ENCODE data around the gene FGA. TPM values are rescaled to one million over a fixed set of nuclear protein-coding genes. Genes with fewer than 3 reads are reported as not detected.

FGA gene
- total and polyA plus RNA-seq, 9 of the 15 experiments (the other 6 are each of a cell fraction or from before 2014, with no cell fraction given) = 0.04 to 2.5 (median 0.07) TPM; not detected in 5

GRCh38 chr4:154560824-154561231, 29.7 kb downstream of the FGA start:
- Histone ChIP-seq H3K9ac (ENCODE audit: insufficient read depth in 1 of 2, low read depth in 2 of 2, low read length in 2 of 2) (no peak overlapping the region), H4K20me1 (replicated peaks; ENCODE audit: control insufficient read depth, insufficient read depth, low read length) (no peaks in the 10 kb centered on the region), H3K4me2 (ENCODE audit: insufficient read depth, low read length) (no peak overlapping the region), H3K79me2 (ENCODE audit: control insufficient read depth, insufficient read depth, low read length) (no peaks in the 10 kb centered on the region), H3K27ac (ENCODE audit: extremely low read depth, low read depth, low read length) (no peak overlapping the region), H3K4me1 (replicated peaks in 1 of 2; ENCODE audit: control insufficient read depth in 2 of 2, insufficient read depth in 2 of 2, low read length in 2 of 2) (peaks cover 0 to 4% of the 10 kb centered on the region in 2 experiments; a peak in 1 of 5 replicates), H3K9me1 (ENCODE audit: control insufficient read depth, insufficient read depth, low read length) (no peaks in the 10 kb centered on the region), H3K9me3 (replicated peaks; ENCODE audit: control insufficient read depth, insufficient read depth, low read depth, low read length) (no peaks in the 10 kb centered on the region), H3K27me3 (ENCODE audit: control insufficient read depth in 2 of 2, insufficient read depth in 2 of 2, low read length in 2 of 2) (no peaks in the 10 kb centered on the region; a peak in 1 of 5 replicates), H3K4me3 (no peak overlapping the region), H2AFZ (ENCODE audit: low read depth, low read length) (no peak overlapping the region; the same call in 1 of the 2 replicates), H3K36me3 (ENCODE audit: control insufficient read depth, insufficient read depth, low read length) (no peaks in the 10 kb centered on the region)
- FAIRE-seq (no peak), DNase-seq (ENCODE audit: extremely low read depth in 1 of 4, low spot score in 3 of 4) (no peak), ATAC-seq (0 out of 3 replicates have a peak, but pooled peaks have one; percentile 26)
- ChIA-PET POLR2A (no interaction called here), CTCF (ENCODE audit: low intra/inter-chr PET ratio) (interaction anchor here (0.6 to 1.1 kb wide), 3 partner anchors 62 to 432 kb away, joined by 3 to 5 read pairs (median 3); no protein-coding TSS in a partner anchor)
- 15% methylated on average over 4 of the region's 4 CpGs for WGBS (ENCODE audit: insufficient coverage, low coverage, missing lambda C conversion rate)
- TF ChIP-seq SRSF3 (IDR thresholded peaks at IDR 0.05; ENCODE audit: insufficient read depth, low read length) (no peak), ZBTB34 (CRISPR knock-in tag; IDR thresholded peaks at IDR 0.05) (no peak), MLLT1 (IDR thresholded peaks at IDR 0.05) (no peak), NFIX (CRISPR knock-in tag; IDR thresholded peaks at IDR 0.05; ENCODE audit: low read depth) (no peak), SP2 (IDR thresholded peaks at IDR 0.05; ENCODE audit: extremely low read depth, low read depth, low read length, poor library complexity, severe bottlenecking) (no peak), AFF4 (CRISPR knock-in tag; IDR thresholded peaks at IDR 0.05) (no peak), HBP1 (CRISPR knock-in tag; IDR thresholded peaks at IDR 0.05) (no peak), ZNF133 (CRISPR knock-in tag; IDR thresholded peaks at IDR 0.05) (no peak), NONO (IDR thresholded peaks at IDR 0.05; ENCODE audit: low read depth in 2 of 2, low read length in 1 of 2) (no peak), ETV6 (IDR thresholded peaks at IDR 0.05; ENCODE audit: borderline replicate concordance in 1 of 2, low read depth in 2 of 2, low read length in 1 of 2) (no peak), ETV6 (CRISPR knock-in tag; IDR thresholded peaks at IDR 0.05; ENCODE audit: borderline replicate concordance) (no peak), HES1 (IDR thresholded peaks at IDR 0.05; ENCODE audit: low read depth) (no peak), LEF1 (IDR thresholded peaks at IDR 0.05) (no peak)
- intact Hi-C loops (cut with micrococcal nuclease) (no loop called here), in situ Hi-C loops (cut with MboI) (no loop called here)
- BruUV-seq (replicated peaks) = no TSS peak

Measured in K562 (cell line).